Endothelial cell (in vitro differentiated cells): ENCODE data around the gene PSMA7. TPM values are rescaled to one million over a fixed set of nuclear protein-coding genes. Genes with fewer than 3 reads are reported as not detected.
A peak's percentile ranks its signal among the peaks of the same experiment; 100 is the strongest.

ENCODE experiments used
- DNase-seq: peaks from one replicate; pipeline ENCODE4 v3.0.0; 2021; ENCODE audit warnings: low spot score
- H3K27ac Mint-ChIP-seq: one replicate; pipeline ENCODE4 v1.8.0; 2021; ENCODE audit warnings: mixed read lengths, inconsistent platforms; ENCODE audit not compliant: unreplicated experiment
- H3K27me3 Mint-ChIP-seq: one replicate; pipeline ENCODE4 v1.8.0; 2021; ENCODE audit warnings: mild to moderate bottlenecking, moderate library complexity, mixed read lengths, inconsistent platforms; ENCODE audit not compliant: unreplicated experiment
- H3K36me3 Mint-ChIP-seq: one replicate; pipeline ENCODE4 v1.8.0; 2021; ENCODE audit warnings: mild to moderate bottlenecking, low read depth, mixed read lengths, inconsistent platforms; ENCODE audit not compliant: unreplicated experiment
- H3K4me1 Mint-ChIP-seq: one replicate; pipeline ENCODE4 v1.8.0; 2021; ENCODE audit warnings: mild to moderate bottlenecking, mixed read lengths, inconsistent platforms; ENCODE audit not compliant: unreplicated experiment
- H3K4me3 Mint-ChIP-seq: one replicate; pipeline ENCODE4 v1.8.0; 2021; ENCODE audit warnings: mild to moderate bottlenecking, mixed read lengths, inconsistent platforms; ENCODE audit not compliant: unreplicated experiment
- H3K9me3 Mint-ChIP-seq: one replicate; pipeline ENCODE4 v1.8.0; 2021; ENCODE audit warnings: mixed read lengths, inconsistent platforms; ENCODE audit not compliant: unreplicated experiment
- long read RNA-seq: library from polyadenylated mRNA; unstranded; transcript quantifications from one replicate; pipeline ENCODE4 v2.0.0, GENCODE V29; 2020; ENCODE audit not compliant: unreplicated experiment
- total RNA-seq: library from RNA; stranded (reverse); fragmentation: NEBNext Ultra II Directional; extraction: Animal tissue kit (Norgen Biotek cat#: 25700); gene quantifications from one replicate; pipeline ENCODE4 v1.2.1, GENCODE V29; 2021; ENCODE audit not compliant: unreplicated experiment
- TF ChIP-seq, protein P1 (sequence below): fragments of 200-600 bp; sonication (generic); IDR thresholded peaks from one replicate; pipeline ENCODE4 v1.5.0; 2021; ENCODE audit warnings: antibody characterized with exemption; ENCODE audit not compliant: unreplicated experiment

PSMA7 gene
- total RNA-seq = 302 TPM
- long read RNA-seq, transcript PSMA7-203 (7 exons, 996 nt) = major isoform, 235 of 395 reads
- long read RNA-seq, transcript PSMA7-206 (4 exons, 548 nt) = minor isoform, 139 of 395 reads
- long read RNA-seq, partial matches to known transcripts = 7 of 395 reads
- long read RNA-seq, other reads (novel, unspliced or antisense) = 12 of 395 reads

DNA sequence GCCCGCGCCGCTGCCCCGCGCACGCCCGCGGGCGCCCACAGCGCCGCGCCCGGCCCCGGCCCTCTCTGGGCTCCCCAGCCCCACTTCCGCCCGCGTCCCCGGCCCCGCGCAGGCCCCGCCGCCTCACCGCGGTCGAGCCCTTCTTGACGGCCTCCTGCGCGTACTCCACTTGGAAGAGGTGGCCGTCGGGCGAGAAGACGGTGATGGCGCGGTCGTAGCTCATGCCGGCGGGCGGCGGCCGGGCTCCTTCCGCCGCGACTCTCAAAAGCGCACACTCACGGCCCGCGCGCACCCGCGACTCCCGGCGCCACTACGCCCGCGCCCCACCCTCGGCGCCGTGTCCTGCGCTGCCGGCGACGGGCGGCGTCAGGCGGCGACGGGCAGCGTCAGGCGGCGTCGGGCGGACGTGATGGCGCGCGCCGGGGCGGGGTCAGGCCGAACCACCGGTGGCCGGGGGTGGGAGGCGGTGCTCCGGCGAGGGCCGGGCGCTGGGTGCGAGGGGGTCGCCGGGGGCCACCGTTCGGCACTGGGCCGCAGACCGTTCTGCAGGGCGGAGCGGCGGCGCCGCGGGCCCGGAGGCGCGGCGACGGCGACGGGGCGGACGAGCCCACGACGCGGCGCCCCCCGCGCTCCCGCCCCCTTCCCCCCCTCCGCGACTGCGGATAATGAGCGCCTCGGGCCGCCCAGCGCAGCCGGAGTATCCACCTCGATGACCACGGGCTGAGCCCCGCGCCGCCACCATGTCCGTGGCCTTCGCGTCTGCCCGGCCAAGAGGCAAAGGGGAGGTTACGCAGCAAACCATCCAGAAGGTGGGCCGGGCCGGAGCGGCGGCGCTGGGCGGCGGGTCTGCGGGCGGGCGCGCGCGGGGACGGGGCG lies at the start of gene PSMA7, which contains the start of gene SS18L1:
PSMA7 (minus strand) TSS at position 314 of the 876 bp plus-strand sequence; CDS start at position 223, 91 bp downstream.
SS18L1 (plus strand) TSS at position 689 of the 876 bp plus-strand sequence; CDS start at position 741, 52 bp downstream.
- peak within 1 kb of the TSS; percentile 95 for H3K27ac Mint-ChIP-seq

DNA sequence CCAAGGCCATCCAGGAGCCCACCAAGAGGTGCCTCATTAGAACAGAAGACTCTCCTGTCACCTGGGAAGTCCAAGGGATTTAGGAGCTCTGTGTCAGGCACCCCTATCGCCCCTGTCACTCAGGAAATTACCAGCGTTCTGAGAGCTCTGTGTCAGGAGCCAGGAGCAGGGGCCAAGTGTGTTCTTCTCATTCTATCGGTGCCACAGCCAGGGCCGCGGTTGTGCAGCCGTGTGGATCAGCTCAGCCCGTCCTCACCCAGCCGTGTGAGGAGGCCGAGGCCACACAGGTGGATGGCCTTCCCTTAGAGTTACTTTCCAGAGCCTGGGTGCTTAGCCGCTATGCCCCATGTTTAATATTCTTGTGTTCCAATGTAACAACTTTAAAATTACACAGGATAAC lies 49.4 kb upstream of the PSMA7 start:
- peaks cover 2% of the 10 kb centered on the region for H3K27me3 Mint-ChIP-seq
- H3K27ac Mint-ChIP-seq = no peak overlapping the region

More for the DNA sequence above, at the start of gene PSMA7, which contains the start of gene SS18L1:
- Mint-ChIP-seq H3K27me3 (peaks cover 22% of the 10 kb centered on the region), H3K36me3 (peaks cover 22% of the 10 kb centered on the region), H3K4me1 (peaks cover 31% of the 10 kb centered on the region), H3K9me3 (no peaks in the 10 kb centered on the region), H3K4me3 (peak within 1 kb of the TSS; percentile 98)
- DNase-seq = peak; percentile 86
- TF ChIP-seq, protein P1, sequence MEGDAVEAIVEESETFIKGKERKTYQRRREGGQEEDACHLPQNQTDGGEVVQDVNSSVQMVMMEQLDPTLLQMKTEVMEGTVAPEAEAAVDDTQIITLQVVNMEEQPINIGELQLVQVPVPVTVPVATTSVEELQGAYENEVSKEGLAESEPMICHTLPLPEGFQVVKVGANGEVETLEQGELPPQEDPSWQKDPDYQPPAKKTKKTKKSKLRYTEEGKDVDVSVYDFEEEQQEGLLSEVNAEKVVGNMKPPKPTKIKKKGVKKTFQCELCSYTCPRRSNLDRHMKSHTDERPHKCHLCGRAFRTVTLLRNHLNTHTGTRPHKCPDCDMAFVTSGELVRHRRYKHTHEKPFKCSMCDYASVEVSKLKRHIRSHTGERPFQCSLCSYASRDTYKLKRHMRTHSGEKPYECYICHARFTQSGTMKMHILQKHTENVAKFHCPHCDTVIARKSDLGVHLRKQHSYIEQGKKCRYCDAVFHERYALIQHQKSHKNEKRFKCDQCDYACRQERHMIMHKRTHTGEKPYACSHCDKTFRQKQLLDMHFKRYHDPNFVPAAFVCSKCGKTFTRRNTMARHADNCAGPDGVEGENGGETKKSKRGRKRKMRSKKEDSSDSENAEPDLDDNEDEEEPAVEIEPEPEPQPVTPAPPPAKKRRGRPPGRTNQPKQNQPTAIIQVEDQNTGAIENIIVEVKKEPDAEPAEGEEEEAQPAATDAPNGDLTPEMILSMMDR = no peak

DNA sequence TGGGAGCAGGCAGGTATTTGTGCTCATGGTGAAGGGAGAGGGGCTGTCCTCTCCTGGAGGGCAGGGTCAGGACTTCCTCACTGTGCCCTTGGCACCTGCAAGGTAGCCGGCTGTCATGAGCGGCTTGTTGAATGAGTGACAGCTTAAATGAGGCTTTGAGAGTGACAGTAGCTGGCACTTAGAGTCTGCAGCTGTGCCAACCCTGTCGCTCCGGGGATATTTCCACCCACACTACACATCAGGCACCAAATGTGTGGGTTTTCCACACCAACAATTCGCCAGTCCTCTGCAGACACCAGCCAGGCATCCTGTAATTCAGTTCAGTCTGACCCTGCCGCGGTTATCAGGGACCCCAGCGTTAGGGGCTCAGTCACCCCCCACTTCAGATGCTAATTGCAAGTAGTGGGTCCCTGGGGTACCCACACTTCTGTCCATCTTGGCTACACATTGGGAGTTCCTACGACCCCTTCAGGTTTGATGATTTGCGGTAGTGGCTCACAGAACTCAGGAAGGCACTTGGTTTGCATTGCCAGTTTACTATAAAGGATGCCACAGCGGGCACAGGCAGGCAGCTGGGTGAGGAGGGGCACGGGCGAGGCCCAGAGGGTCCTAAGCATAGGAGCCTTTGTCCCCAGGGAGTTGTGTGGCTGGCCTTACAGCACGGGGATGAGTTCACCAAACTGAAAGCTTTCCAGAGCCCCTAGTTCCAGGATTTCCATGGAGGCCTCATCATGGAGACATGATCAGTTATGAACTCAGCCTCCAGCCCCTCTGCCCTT lies 48.8 kb upstream of the PSMA7 start:
- Mint-ChIP-seq H3K27ac (no peak overlapping the region), H3K4me1 (peaks cover 7% of the 10 kb centered on the region), H3K9me3 (no peaks in the 10 kb centered on the region), H3K27me3 (peaks cover 2% of the 10 kb centered on the region), H3K36me3 (peaks cover 5% of the 10 kb centered on the region), H3K4me3 (no peak overlapping the region)
- no peak for DNase-seq
- TF ChIP-seq, protein P1 = no peak

More for the DNA sequence above, 49.4 kb upstream of the PSMA7 start:
- Mint-ChIP-seq H3K36me3 (peaks cover 5% of the 10 kb centered on the region), H3K4me3 (no peak overlapping the region), H3K4me1 (peaks cover 3% of the 10 kb centered on the region), H3K9me3 (no peaks in the 10 kb centered on the region)
- TF ChIP-seq, protein P1 = no peak
- no peak for DNase-seq

DNA sequence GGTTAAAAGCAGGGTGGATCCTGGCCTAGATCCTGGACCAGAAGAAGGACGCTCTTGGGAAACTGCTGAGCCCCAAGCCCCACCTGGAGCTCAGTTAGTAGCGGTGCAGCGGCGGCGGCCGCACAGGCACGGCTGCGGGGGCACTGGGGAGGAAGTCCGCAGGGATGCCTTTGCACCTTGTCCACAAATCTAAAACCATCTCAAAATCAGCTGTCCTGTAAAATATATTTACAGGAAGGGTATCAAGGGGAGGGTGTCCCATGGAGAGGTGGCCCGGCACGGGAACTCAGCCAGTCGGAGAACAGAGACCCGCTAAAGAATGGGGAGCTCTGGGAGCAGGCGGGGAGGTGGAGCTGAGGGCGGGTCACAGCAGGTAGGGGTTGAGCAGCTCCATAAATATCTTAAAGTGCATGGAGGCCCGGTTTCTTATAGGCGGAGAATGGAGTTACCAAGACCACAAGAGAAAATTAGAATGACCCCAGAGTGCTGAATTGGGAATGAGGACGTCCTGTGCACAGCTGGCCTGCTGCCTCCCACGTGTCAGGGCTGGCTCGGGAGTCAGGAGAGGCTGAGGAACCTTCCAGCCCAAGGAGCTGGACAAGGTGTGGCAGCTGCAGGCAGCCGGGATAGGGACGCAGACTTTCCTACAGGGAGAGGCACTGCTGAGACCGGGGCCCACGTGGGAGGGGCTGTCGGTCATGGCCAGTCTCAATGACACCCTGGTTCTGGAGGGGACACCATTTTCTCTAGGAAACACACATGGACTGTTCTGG lies 47.6 kb upstream of the PSMA7 start:
- Mint-ChIP-seq H3K27ac (no peak overlapping the region), H3K9me3 (no peaks in the 10 kb centered on the region), H3K4me1 (peaks cover 10% of the 10 kb centered on the region), H3K36me3 (peaks cover 5% of the 10 kb centered on the region), H3K4me3 (no peak overlapping the region), H3K27me3 (peaks cover 2% of the 10 kb centered on the region)
- DNase-seq = no peak
- TF ChIP-seq, protein P1 = no peak
